ENCODE measurements around the gene KIF1C. TPM values are rescaled to one million over a fixed set of nuclear protein-coding genes. Genes with fewer than 3 reads are reported as not detected.

KIF1C gene
- total and polyA plus RNA-seq, 7 experiments from 2014 or later, result 3.0 to 46.5 (median 18.7) TPM

DNA sequence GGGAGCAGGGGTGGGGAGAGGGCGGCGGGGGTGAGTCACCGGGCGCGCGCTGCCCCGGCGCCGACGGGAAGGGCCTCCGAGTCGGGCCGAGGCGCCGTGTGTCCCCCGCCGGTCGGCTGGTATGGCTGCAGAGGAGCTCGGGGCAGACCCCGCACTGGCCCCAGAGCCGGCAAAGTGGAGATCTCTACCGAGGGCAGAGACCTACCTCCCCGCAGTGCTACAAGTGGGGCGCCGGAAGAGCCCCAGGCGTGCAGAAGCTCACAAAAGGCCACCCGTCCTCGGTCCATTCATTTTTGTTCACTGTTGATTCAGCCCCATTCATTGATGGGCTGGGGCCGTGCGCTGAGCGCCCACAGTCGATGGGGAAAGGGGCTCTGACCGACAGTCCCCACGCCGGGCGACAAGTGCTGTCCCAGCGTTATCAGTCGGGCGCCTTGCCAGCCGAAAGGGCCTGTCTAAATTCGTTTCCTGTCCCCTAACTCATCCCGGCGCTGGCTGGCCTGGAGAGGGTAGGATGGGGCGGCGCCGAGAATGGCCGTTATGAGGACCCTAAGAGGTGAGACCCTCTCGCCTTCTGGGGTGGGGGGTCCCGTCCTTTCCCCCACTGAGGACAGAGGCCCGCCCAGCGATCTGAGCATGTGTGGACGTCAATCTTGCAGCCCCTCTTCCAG lies 47.5 kb upstream of the KIF1C start:
- CTCF ChIA-PET, result interaction anchor here (0.6 to 2.3 kb wide), 2 partner anchors 12 to 99 kb away, joined by 3 to 5 read pairs; no protein-coding TSS in a partner anchor
- H3K4me1 Mint-ChIP-seq, result peaks cover 24 to 37% (median 31%) of the 10 kb centered on the region in 7 donors
- DNase-seq, result peak in 3 of 9 donors; percentile 25 to 33 (median 31)

DNA sequence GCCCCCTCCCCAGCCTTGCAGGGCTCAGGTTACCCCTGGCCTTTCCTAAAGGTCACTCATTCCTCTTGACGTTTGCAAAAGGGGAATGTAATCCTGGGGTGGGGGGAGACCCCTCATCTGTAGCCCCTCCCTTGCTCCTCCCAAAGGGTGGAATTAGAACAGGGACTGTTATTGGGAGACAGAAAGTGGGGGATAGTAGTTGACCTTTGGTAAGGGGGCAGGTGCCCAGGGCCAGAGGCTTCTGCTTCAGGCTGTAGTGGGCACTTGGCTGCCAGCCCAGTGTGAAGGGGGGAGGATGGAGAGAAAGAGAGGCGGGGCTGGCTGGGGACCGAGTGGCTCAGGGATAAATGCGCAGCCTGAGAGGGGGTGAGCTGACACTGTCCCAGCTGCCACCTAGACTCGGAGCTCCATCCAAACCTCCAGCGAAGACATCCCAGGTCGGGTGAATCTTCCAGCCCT lies 47.0 kb upstream of the KIF1C start, which contains the start of gene ENO3:
Gene ENO3, plus strand, starts transcription at position 374 of the 459 bp plus-strand sequence. CDS start 711 bp downstream, outside the sequence.
- ChIA-PET CTCF (interaction anchor here (1.6 to 2.3 kb wide), 2 partner anchors 11 to 16 kb away, joined by 5 to 6 read pairs; partner anchors contain the start of gene SPAG7), POLR2A (interaction anchor here (0.6 to 13.0 kb wide), 7 partner anchors 9 to 77 kb away, joined by 3 to 278 read pairs (median 4); partner anchors contain the start of genes RNF167, SLC25A11 and SPAG7)
- no peaks in the 10 kb centered on the region for H3K27me3 ChIP-seq (ENCODE audit: control insufficient read depth in 2 of 2, insufficient read depth in 2 of 2, low read length in 2 of 2)
- Mint-ChIP-seq H3K27me3 (no peaks in the 10 kb centered on the region), H3K4me1 (peaks cover 18 to 32% (median 26%) of the 10 kb centered on the region in 7 donors), H3K27ac (peak within 1 kb of the TSS; percentile 70 to 93 (median 79)), H3K4me3 (peak within 1 kb of the TSS; percentile 74 to 100 (median 85)), H3K36me3 (peaks cover 5 to 18% (median 11%) of the 10 kb centered on the region in 5 donors), H3K9me3 (peaks cover 0 to 5% (median 0%) of the 10 kb centered on the region in 11 donors)
- no peak for DNase-seq
- ATAC-seq, result no peak
- peaks cover 9 to 16% of the 10 kb centered on the region in 2 donors for H3K4me1 ChIP-seq (ENCODE audit: control insufficient read depth in 2 of 2, insufficient read depth in 2 of 2, low read length in 2 of 2)
- no peaks in the 10 kb centered on the region for H3K9me3 ChIP-seq (ENCODE audit: control insufficient read depth in 2 of 3, low read length in 3 of 3)
- intact Hi-C loops (cut with micrococcal nuclease), result no loop called here
- H3K27ac ChIP-seq (ENCODE audit: low read depth, low read length), result peak within 1 kb of the TSS; percentile 89
- peak within 1 kb of the TSS; percentile 43 for H3K4me3 ChIP-seq (ENCODE audit: low read length)
- peaks cover 0 to 18% (median 9%) of the 10 kb centered on the region in 3 experiments for H3K36me3 ChIP-seq (ENCODE audit: control insufficient read depth in 2 of 3, insufficient read depth in 3 of 3, low read length in 3 of 3)

More for the DNA sequence above, 47.5 kb upstream of the KIF1C start:
- Mint-ChIP-seq H3K4me3 (peak overlapping the region; percentile 74 to 100 (median 85)), H3K27ac (peak overlapping the region; percentile 70 to 93 (median 79)), H3K36me3 (peaks cover 5 to 24% (median 16%) of the 10 kb centered on the region in 5 donors), H3K9me3 (peaks cover 0 to 5% (median 0%) of the 10 kb centered on the region in 11 donors), H3K27me3 (peaks cover 0 to 2% (median 0%) of the 10 kb centered on the region in 5 donors)
- POLR2A ChIA-PET, result interaction anchor here (0.7 to 13.0 kb wide), 6 partner anchors 9 to 78 kb away, joined by 3 to 278 read pairs (median 4); partner anchors contain the start of genes RNF167, SLC25A11 and SPAG7
- intact Hi-C loops (cut with micrococcal nuclease), result no loop called here
- ATAC-seq, result peak; percentile 10
- H3K36me3 ChIP-seq (ENCODE audit: control insufficient read depth in 2 of 3, insufficient read depth in 3 of 3, low read length in 3 of 3), result peaks cover 4 to 24% (median 12%) of the 10 kb centered on the region in 3 experiments
- no peaks in the 10 kb centered on the region for H3K27me3 ChIP-seq (ENCODE audit: control insufficient read depth in 2 of 2, insufficient read depth in 2 of 2, low read length in 2 of 2)
- H3K9me3 ChIP-seq (ENCODE audit: control insufficient read depth in 2 of 3, low read length in 3 of 3), result no peaks in the 10 kb centered on the region
- peak overlapping the region; percentile 89 for H3K27ac ChIP-seq (ENCODE audit: low read depth, low read length)
- peak overlapping the region; percentile 43 for H3K4me3 ChIP-seq (ENCODE audit: low read length)
- peaks cover 14 to 22% of the 10 kb centered on the region in 2 donors for H3K4me1 ChIP-seq (ENCODE audit: control insufficient read depth in 2 of 2, insufficient read depth in 2 of 2, low read length in 2 of 2)

DNA sequence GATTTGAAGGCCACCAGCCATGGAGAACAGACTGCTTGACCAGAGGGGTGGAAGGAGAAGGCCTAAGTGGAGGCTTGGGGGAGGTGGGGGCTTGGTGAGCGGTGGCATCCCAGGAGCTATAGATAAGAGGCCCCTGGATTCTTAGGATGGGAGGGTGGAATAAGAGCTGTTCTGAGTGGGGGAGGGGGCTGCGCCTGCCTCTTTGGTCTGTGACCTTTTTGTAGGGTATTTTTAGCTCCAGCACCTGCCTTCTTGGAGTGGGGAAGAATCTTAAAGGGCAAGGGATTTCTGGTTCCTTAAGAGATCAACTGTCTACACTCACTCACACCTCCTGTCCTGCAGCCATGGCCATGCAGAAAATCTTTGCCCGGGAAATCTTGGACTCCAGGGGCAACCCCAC lies 46.3 kb upstream of the KIF1C start:
- no peak for ATAC-seq
- Mint-ChIP-seq H3K27me3 (no peaks in the 10 kb centered on the region), H3K4me1 (peaks cover 18 to 33% (median 26%) of the 10 kb centered on the region in 7 donors), H3K9me3 (peaks cover 0 to 4% (median 0%) of the 10 kb centered on the region in 11 donors), H3K36me3 (peaks cover 5 to 12% (median 6%) of the 10 kb centered on the region in 5 donors), H3K4me3 (peak overlapping the region in 9 of 10 donors; percentile 21 to 100 (median 75)), H3K27ac (peak overlapping the region in 6 of 9 donors; percentile 58 to 93 (median 78))
- Histone ChIP-seq H3K4me1 (ENCODE audit: control insufficient read depth in 2 of 2, insufficient read depth in 2 of 2, low read length in 2 of 2) (peaks cover 7 to 10% of the 10 kb centered on the region in 2 donors), H3K27ac (ENCODE audit: low read depth, low read length) (no peak overlapping the region), H3K4me3 (ENCODE audit: low read length) (no peak overlapping the region), H3K9me3 (ENCODE audit: control insufficient read depth in 2 of 3, low read length in 3 of 3) (no peaks in the 10 kb centered on the region), H3K36me3 (ENCODE audit: control insufficient read depth in 2 of 3, insufficient read depth in 3 of 3, low read length in 3 of 3) (peaks cover 0 to 12% (median 5%) of the 10 kb centered on the region in 3 experiments), H3K27me3 (ENCODE audit: control insufficient read depth in 2 of 2, insufficient read depth in 2 of 2, low read length in 2 of 2) (no peaks in the 10 kb centered on the region)
- no peak for DNase-seq
- POLR2A ChIA-PET, result interaction anchor here (0.8 to 13.0 kb wide), 6 partner anchors 8 to 77 kb away, joined by 3 to 278 read pairs (median 4); partner anchors contain the start of genes RNF167, SLC25A11 and SPAG7
- intact Hi-C loops (cut with micrococcal nuclease), result no loop called here
- CTCF ChIA-PET, result interaction anchor here (0.8 to 2.3 kb wide), 4 partner anchors 9 to 15 kb away, joined by 3 to 6 read pairs (median 4); partner anchors contain the start of gene SPAG7

DNA sequence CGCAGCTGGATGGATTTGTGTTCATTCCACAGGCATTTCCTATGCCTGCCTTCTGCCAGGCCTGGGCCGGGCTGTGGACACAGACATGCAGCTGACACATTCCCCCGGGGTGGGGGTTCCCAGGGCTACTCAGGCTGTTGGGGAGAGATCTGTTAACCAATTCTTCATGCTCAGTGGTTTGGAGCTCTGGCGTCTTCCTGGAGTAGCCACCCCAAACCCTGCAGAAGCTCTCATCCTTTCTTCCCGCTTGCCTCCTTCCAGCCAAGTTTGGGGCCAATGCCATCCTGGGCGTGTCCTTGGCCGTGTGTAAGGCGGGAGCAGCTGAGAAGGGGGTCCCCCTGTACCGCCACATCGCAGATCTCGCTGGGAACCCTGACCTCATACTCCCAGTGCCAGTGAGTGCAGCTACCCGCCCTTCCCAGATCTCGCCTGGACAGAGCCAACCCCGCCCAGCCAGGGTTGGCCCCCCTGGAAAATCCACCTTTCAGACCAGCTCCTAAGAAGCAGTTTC lies 44.2 kb upstream of the KIF1C start:
- Mint-ChIP-seq H3K9me3 (no peaks in the 10 kb centered on the region), H3K27ac (no peak overlapping the region), H3K4me3 (no peak overlapping the region), H3K36me3 (peaks cover 0 to 5% (median 0%) of the 10 kb centered on the region in 5 donors), H3K27me3 (no peaks in the 10 kb centered on the region), H3K4me1 (peaks cover 12 to 36% (median 24%) of the 10 kb centered on the region in 7 donors)
- intact Hi-C loops (cut with micrococcal nuclease), result no loop called here
- CTCF ChIA-PET, result interaction anchor here (0.7 to 1.3 kb wide), 2 partner anchors 45 to 179 kb away, joined by 3 to 5 read pairs; no protein-coding TSS in a partner anchor
- DNase-seq, result no peak
- no peaks in the 10 kb centered on the region for H3K27me3 ChIP-seq (ENCODE audit: control insufficient read depth in 2 of 2, insufficient read depth in 2 of 2, low read length in 2 of 2)
- no peaks in the 10 kb centered on the region for H3K36me3 ChIP-seq (ENCODE audit: control insufficient read depth in 2 of 3, insufficient read depth in 3 of 3, low read length in 3 of 3)
- no peaks in the 10 kb centered on the region for H3K9me3 ChIP-seq (ENCODE audit: control insufficient read depth in 2 of 3, low read length in 3 of 3)
- H3K4me1 ChIP-seq (ENCODE audit: control insufficient read depth in 2 of 2, insufficient read depth in 2 of 2, low read length in 2 of 2), result peaks cover 7% of the 10 kb centered on the region in 2 donors
- POLR2A ChIA-PET, result interaction anchor here (1.0 to 13.0 kb wide), 6 partner anchors 8 to 44 kb away, joined by 3 to 278 read pairs (median 4); partner anchors contain the start of genes INCA1, KIF1C, RNF167 and SLC25A11
- no peak overlapping the region for H3K4me3 ChIP-seq (ENCODE audit: low read length)
- H3K27ac ChIP-seq (ENCODE audit: low read depth, low read length), result no peak overlapping the region
- no peak for ATAC-seq

DNA sequence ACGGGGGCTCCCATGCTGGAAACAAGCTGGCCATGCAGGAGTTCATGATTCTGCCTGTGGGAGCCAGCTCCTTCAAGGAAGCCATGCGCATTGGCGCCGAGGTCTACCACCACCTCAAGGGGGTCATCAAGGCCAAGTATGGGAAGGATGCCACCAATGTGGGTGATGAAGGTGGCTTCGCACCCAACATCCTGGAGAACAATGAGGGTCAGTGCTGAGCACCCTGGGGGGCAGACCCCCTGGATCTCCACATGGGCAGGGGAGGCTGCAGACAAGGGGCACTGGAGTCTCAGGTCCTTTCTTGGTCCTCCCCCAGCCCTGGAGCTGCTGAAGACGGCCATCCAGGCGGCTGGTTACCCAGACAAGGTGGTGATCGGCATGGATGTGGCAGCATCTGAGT lies 42.7 kb upstream of the KIF1C start:
- ChIA-PET CTCF (interaction anchor here (0.5 to 2.2 kb wide), 5 partner anchors 8 to 78 kb away, joined by 3 to 6 read pairs (median 5); partner anchors contain the start of genes RNF167, SLC25A11 and SPAG7), POLR2A (interaction anchor here (0.6 to 8.7 kb wide), 2 partner anchors 11 to 16 kb away, joined by 3 to 120 read pairs; partner anchors contain the start of genes RNF167 and SLC25A11)
- H3K27ac Mint-ChIP-seq, result no peak overlapping the region
- H3K9me3 Mint-ChIP-seq, result no peaks in the 10 kb centered on the region
- H3K36me3 Mint-ChIP-seq, result peaks cover 0 to 14% (median 2%) of the 10 kb centered on the region in 5 donors
- intact Hi-C loops (cut with micrococcal nuclease), result no loop called here
- H3K4me3 ChIP-seq (ENCODE audit: low read length), result no peak overlapping the region
- peaks cover 0 to 11% (median 6%) of the 10 kb centered on the region in 3 experiments for H3K36me3 ChIP-seq (ENCODE audit: control insufficient read depth in 2 of 3, insufficient read depth in 3 of 3, low read length in 3 of 3)
- no peaks in the 10 kb centered on the region for H3K9me3 ChIP-seq (ENCODE audit: control insufficient read depth in 2 of 3, low read length in 3 of 3)
- H3K27me3 Mint-ChIP-seq, result no peaks in the 10 kb centered on the region
- no peak overlapping the region for H3K4me3 Mint-ChIP-seq
- DNase-seq (no peak), ATAC-seq (no peak)
- H3K4me1 ChIP-seq (ENCODE audit: control insufficient read depth in 2 of 2, insufficient read depth in 2 of 2, low read length in 2 of 2), result peaks cover 7% of the 10 kb centered on the region in 2 donors
- no peaks in the 10 kb centered on the region for H3K27me3 ChIP-seq (ENCODE audit: control insufficient read depth in 2 of 2, insufficient read depth in 2 of 2, low read length in 2 of 2)
- H3K27ac ChIP-seq (ENCODE audit: low read depth, low read length), result no peak overlapping the region
- H3K4me1 Mint-ChIP-seq, result peaks cover 12 to 34% (median 24%) of the 10 kb centered on the region in 7 donors
